ENCODE measurements around the gene F3.

The F3 gene

GRCh38 chr1:94526152-94526980 lies 15.2 kb downstream of the F3 start:
- no peak for DNase-seq

DNA sequence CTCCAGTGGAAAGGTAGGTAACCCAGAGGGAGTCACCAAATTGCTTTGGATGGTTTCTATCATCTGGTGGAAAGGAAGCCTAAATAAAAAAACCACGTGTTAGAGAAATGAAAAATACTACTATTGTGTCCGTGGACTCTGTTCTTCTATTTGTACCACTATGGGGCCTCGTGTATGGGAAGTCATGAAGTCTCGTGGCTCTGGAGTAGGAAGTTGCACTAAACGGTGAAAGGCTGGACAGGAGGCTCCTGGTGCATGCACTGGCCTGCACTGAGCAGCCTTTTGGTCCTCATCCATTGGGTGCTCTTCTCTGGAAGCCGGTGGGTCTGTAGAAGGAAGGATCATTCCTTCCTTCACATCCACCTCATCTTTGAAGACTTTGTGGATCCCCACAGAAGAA lies 17.0 kb downstream of the F3 start:
- DNase-seq: no peak

GRCh38 chr1:94522304-94522703 lies 19.3 kb downstream of the F3 start:
- no peak for DNase-seq

DNA sequence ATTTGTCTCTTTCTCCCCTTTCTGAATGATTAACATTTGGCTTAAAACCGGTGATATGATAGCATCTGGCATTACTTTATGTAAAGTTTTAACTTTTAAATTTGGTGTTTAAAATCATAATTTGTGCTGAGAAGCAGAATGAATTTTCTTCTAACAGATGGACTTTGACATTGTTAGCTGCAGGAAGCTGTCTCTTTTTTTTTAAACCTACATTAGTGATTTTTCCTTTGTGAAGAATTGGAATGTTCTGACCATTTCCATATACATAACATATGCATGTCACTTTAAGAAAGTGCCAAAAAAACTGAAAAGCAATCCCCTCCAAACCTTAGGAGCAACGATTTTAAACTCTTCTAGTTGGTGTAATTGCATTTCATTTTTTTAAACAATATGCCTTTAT lies 22.2 kb downstream of the F3 start:
- no peak for DNase-seq

- no peak for DNase-seq
These were observed 26.1 kb downstream of the F3 start for GRCh38 chr1:94515296-94515947.

DNA sequence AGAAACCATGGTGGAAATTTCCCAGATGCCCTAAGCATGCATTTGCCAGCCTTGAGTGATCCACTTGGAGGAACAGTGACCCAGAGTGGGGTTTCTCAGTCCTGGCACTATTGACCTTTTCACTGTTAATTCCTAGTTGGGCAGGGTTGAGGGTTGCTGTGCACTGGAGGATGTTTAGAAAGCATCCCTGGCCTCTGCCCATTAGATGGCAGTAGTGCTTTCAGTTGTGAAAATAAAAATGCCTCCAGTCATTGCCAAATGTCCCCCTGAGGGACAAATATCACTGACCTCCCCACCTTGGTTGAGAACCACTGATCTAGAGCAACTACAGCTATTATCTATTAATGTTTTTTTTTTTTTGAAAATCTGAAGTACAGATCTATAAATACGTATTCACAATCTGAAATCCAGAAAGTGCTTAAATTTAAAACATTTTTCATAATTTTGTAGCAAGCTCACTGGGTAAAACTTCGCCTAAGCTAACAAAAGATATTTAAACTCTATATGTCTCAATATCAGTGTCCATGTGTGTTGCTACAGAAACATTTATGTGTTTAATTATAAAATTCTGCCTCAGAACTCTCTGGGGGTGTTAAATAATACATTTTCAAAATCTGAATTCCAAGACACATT lies 27.3 kb downstream of the F3 start:
- no peak for DNase-seq

- DNase-seq: no peak
These were observed 28.7 kb downstream of the F3 start for GRCh38 chr1:94512816-94513215.

DNA sequence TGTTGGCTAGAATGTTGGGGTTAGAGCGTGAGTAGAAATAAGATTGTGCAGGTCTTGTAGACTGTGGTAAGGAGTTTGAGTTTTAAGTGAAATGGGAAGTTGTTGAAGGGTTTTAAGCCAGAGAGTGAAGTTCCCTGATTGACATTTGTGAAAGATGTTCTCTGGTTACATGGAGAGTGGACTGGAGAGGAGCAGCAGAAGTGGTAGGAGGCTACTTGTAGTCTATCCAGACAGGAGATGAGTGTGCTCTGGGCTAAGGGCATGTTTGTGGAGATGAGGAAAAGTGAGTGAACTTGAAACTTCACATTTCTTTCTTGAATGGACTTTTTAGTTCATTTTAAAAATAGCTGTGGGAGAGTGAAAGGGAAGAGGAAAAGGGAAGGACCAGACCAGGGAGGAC lies 37.0 kb downstream of the F3 start:
- DNase-seq: no peak

DNA sequence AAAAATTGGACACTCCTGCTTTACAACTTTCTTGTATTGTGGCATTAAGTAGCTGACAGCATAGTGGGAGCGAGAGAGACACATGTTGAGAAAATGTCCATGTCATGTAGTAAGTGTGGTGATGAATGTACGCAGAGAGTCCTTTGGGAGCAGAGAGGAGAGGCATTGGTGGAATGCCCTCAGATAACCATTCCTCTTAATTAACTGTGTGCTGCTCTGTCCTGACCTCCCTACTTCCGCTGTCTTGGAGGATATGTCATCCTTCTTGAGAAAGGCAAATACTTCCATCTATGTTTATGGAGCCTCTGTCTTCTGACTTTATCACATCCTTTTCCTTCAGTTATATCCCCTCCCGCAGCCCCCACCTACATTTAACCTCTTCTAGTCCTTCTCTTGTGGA lies 38.4 kb downstream of the F3 start:
- DNase-seq: no peak

- no peak for DNase-seq
These were observed 39.6 kb downstream of the F3 start for GRCh38 chr1:94501935-94502334.

GRCh38 chr1:94501426-94501825 lies 40.1 kb downstream of the F3 start:
- DNase-seq: no peak

DNA sequence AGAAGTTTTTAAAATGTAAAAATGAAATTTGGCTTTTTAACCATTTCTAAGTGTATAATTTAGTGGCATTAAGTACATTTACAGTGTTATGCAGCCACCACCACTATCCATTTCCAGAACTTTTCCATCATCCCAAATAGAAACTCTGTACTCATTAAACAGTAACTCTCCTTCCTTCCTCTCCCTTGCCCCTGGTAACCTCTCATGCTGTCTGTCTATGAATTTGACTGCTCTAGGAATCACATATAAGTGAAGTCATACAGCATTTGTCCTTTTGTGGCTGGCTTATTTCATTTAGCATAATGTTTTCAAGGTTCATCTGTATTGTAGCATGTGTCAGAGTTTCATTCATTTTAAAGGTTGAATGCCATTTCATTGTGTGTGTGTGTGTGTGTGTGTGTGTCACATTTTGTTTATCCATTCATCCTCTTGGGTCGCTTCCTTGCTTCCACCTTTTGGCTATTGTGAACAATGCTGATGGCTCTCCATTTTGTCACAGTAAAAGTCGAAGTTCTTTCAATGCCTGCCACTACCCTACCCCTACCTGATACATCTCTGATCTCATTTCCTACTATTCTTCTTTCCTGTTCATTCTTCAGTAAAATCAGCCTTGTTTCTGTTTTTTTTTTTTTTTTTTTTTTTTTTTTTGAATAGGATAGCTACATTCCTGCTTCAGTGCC lies 45.3 kb downstream of the F3 start:
- DNase-seq: no peak

DNA sequence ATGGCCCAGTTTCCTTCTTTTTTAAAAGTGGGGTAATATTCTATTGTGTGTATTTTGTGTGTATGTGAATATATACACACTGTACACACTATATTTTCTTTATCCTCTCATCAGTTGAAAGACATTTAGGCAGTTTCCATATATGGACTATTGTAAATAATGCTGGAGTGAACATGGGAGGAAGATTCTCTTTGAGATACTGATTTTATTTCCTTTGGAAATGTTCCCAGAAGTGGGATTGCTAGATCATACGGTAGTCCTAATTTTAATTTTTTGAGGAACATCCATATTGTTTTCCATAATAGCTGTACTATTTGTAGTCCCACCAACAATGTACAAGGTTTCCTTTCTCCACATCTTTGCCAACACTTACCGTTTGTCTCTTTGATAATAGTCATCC lies 51.0 kb downstream of the F3 start:
- no peak for DNase-seq

GRCh38 chr1:94486990-94487389 lies 54.6 kb downstream of the F3 start:
- no peak for DNase-seq

DNA sequence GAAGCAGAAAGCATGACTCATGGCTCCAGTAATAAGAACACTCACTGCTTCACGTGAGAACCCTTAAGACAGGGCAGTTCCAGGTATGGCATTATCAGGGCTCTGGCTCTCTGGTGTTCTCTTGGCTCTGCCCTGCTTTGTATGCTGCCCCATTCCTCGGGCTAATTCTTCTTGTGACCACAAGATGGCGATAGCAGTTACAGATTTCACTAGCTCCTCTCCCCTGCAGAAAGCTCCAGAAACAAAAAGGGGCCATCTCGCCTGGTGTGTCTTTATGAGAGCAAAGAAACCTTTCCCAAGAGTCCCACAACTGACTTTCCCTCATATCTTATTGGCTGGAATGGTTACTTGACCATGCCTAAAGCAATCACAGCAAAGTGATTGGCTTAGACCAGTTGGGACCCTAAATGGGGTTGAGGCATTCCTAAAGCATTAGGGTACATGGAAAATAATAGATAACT lies 60.1 kb downstream of the F3 start:
- DNase-seq: no peak

- DNase-seq: no peak
These were observed 61.9 kb downstream of the F3 start for GRCh38 chr1:94479682-94480081.

Measured in cortex of kidney (tissue), 1 donor.